HFFc6 (cell line): ENCODE measurements around the gene VIPR2. TPM values are rescaled to one million over a fixed set of nuclear protein-coding genes. Genes with fewer than 3 reads are reported as not detected.

Experiments
- DNase-seq: peaks from one replicate; pipeline ENCODE4 v3.0.0-alpha.2; 2018
- H3K27ac Mint-ChIP-seq: 2 replicates; pipeline ENCODE4 v1.8.0; 2020; ENCODE audit warnings: mild to moderate bottlenecking, mixed read lengths
- H3K27me3 Mint-ChIP-seq: 2 replicates; pipeline ENCODE4 v1.8.0; 2021; ENCODE audit warnings: mild to moderate bottlenecking, moderate library complexity, mixed read lengths; ENCODE audit not compliant: insufficient read depth
- H3K36me3 Mint-ChIP-seq: 2 replicates; pipeline ENCODE4 v1.8.0; 2021; ENCODE audit warnings: low read depth, mixed read lengths
- H3K4me1 Mint-ChIP-seq: 2 replicates; pipeline ENCODE4 v1.8.0; 2020; ENCODE audit warnings: low read depth, mixed read lengths
- H3K4me3 Mint-ChIP-seq: 2 replicates; pipeline ENCODE4 v1.8.0; 2020; ENCODE audit warnings: mild to moderate bottlenecking, moderate library complexity, mixed read lengths
- H3K9me3 Mint-ChIP-seq: 2 replicates; pipeline ENCODE4 v1.8.0; 2020; ENCODE audit warnings: mild to moderate bottlenecking, mixed read lengths
- total RNA-seq, 6 experiments: library from RNA; stranded (reverse); fragmentation: NEBNext Ultra II Directional; extraction: Animal tissue kit (Norgen Biotek cat#: 25700); gene quantifications; 2 replicates in 1 of 6; 3 replicates in 5 of 6; pipeline ENCODE4 v1.2.3, GENCODE V29; 2021
- TF ChIP-seq, protein P1 (sequence below): fragments of 200-600 bp; sonication (generic); IDR thresholded peaks from 2 replicates; pipeline ENCODE4 v1.5.0; 2021; ENCODE audit warnings: antibody characterized with exemption, mild to moderate bottlenecking

VIPR2 gene
- total RNA-seq, 6 experiments from 2014 or later, result not detected

GRCh38 chr7:159023206-159023605 is 121.5 kb downstream of the VIPR2 start:
- H3K4me3 Mint-ChIP-seq, result no peak overlapping the region
- no peaks in the 10 kb centered on the region for H3K4me1 Mint-ChIP-seq
- H3K9me3 Mint-ChIP-seq, result peaks cover 14% of the 10 kb centered on the region; the same call in 1 of the 2 replicates
- no peak overlapping the region for H3K27ac Mint-ChIP-seq
- H3K36me3 Mint-ChIP-seq, result no peaks in the 10 kb centered on the region; the same call in 1 of the 2 replicates
- no peak for DNase-seq
- TF ChIP-seq, protein P1, sequence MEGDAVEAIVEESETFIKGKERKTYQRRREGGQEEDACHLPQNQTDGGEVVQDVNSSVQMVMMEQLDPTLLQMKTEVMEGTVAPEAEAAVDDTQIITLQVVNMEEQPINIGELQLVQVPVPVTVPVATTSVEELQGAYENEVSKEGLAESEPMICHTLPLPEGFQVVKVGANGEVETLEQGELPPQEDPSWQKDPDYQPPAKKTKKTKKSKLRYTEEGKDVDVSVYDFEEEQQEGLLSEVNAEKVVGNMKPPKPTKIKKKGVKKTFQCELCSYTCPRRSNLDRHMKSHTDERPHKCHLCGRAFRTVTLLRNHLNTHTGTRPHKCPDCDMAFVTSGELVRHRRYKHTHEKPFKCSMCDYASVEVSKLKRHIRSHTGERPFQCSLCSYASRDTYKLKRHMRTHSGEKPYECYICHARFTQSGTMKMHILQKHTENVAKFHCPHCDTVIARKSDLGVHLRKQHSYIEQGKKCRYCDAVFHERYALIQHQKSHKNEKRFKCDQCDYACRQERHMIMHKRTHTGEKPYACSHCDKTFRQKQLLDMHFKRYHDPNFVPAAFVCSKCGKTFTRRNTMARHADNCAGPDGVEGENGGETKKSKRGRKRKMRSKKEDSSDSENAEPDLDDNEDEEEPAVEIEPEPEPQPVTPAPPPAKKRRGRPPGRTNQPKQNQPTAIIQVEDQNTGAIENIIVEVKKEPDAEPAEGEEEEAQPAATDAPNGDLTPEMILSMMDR, result no peak
- H3K27me3 Mint-ChIP-seq, result no peaks in the 10 kb centered on the region; the same call in none of the 2 replicates

- Mint-ChIP-seq H3K36me3 (no peaks in the 10 kb centered on the region; the same call in 1 of the 2 replicates), H3K27me3 (no peaks in the 10 kb centered on the region; the same call in 1 of the 2 replicates), H3K4me1 (no peaks in the 10 kb centered on the region), H3K9me3 (peaks cover 10% of the 10 kb centered on the region; the same call in 1 of the 2 replicates), H3K4me3 (no peak overlapping the region), H3K27ac (no peak overlapping the region)
- DNase-seq, result no peak
- TF ChIP-seq, protein P1, result no peak
These were observed 122.3 kb downstream of the VIPR2 start for GRCh38 chr7:159022238-159022993.

GRCh38 chr7:159020987-159021386 is 123.7 kb downstream of the VIPR2 start:
- H3K9me3 Mint-ChIP-seq, result peaks cover 10% of the 10 kb centered on the region; the same call in 1 of the 2 replicates
- no peak for DNase-seq
- H3K4me3 Mint-ChIP-seq, result no peak overlapping the region
- H3K36me3 Mint-ChIP-seq, result no peaks in the 10 kb centered on the region; the same call in 1 of the 2 replicates
- no peaks in the 10 kb centered on the region for H3K4me1 Mint-ChIP-seq
- TF ChIP-seq, protein P1, result 0 out of 2 replicates have a peak, but pooled peaks have one; percentile 10
- H3K27me3 Mint-ChIP-seq, result no peaks in the 10 kb centered on the region; the same call in 1 of the 2 replicates
- H3K27ac Mint-ChIP-seq, result no peak overlapping the region

- Mint-ChIP-seq H3K4me3 (no peak overlapping the region), H3K4me1 (peaks cover 9% of the 10 kb centered on the region; the same call in 1 of the 2 replicates), H3K27me3 (no peaks in the 10 kb centered on the region), H3K27ac (no peak overlapping the region), H3K36me3 (no peaks in the 10 kb centered on the region), H3K9me3 (no peaks in the 10 kb centered on the region; the same call in 1 of the 2 replicates)
- TF ChIP-seq, protein P1, result no peak
- no peak for DNase-seq
These were observed 125.6 kb downstream of the VIPR2 start for GRCh38 chr7:159019111-159019510.

GRCh38 chr7:159017741-159018140 is 126.9 kb downstream of the VIPR2 start:
- no peaks in the 10 kb centered on the region for H3K36me3 Mint-ChIP-seq
- no peak overlapping the region for H3K27ac Mint-ChIP-seq
- peaks cover 10% of the 10 kb centered on the region; the same call in 1 of the 2 replicates for H3K4me1 Mint-ChIP-seq
- no peak for DNase-seq
- H3K27me3 Mint-ChIP-seq, result no peaks in the 10 kb centered on the region
- no peak overlapping the region for H3K4me3 Mint-ChIP-seq
- TF ChIP-seq, protein P1, result no peak
- no peaks in the 10 kb centered on the region; the same call in 1 of the 2 replicates for H3K9me3 Mint-ChIP-seq
